Esophagus muscularis mucosa (tissue), 4 donors: Measurements from ENCODE around the gene KIAA1755. TPM values are rescaled to one million over a fixed set of nuclear protein-coding genes. Genes with fewer than 3 reads are reported as not detected.

Experiments used
- DNase-seq: peaks from one replicate; pipeline ENCODE4 v3.0.0-alpha.2; 2017; ENCODE audit errors: extremely low spot score
- H3K27ac ChIP-seq, 4 donors: fragments of 200-600 bp; sonication (generic); replicated peaks in 1 of 4; 1 replicate in 3 of 4; 2 replicates in 1 of 4; pipeline ENCODE4 v1.5.1; 2016 to 2019; ENCODE audit warnings: mild to moderate bottlenecking in 1 of 4
- H3K27me3 ChIP-seq, 4 donors: fragments of 200-600 bp; sonication (generic); one replicate each; pipeline versions ENCODE4 v1.5.1 to v1.6.0; 2016 to 2019
- H3K36me3 ChIP-seq, 4 donors: fragments of 200-600 bp; sonication (generic); one replicate each; pipeline ENCODE4 v1.5.1; 2016 to 2019
- H3K4me1 ChIP-seq, 4 donors: fragments of 200-600 bp; sonication (generic); one replicate each; pipeline ENCODE4 v1.5.1; 2016 to 2019
- H3K4me3 ChIP-seq, 4 donors: fragments of 200-600 bp; sonication (generic); 1 replicate in 2 of 4; 2 replicates in 2 of 4; pipeline ENCODE4 v1.5.1; 2016 to 2019; ENCODE audit warnings: mild to moderate bottlenecking in 4 of 4, moderate library complexity in 1 of 4
- H3K9me3 ChIP-seq, 4 donors: fragments of 200-600 bp; sonication (generic); 1 replicate in 3 of 4; 2 replicates in 1 of 4; pipeline ENCODE4 v1.5.1; 2016 to 2019
- CTCF ChIP-seq, 3 experiments: fragments of 200-600 bp in 2 of 3; fragments of 450-650 bp in 1 of 3; sonication (generic) in 2 of 3; IDR thresholded peaks; one replicate each; pipeline ENCODE4 v1.5.1; 2017 to 2019; ENCODE audit warnings: antibody characterized with exemption in 3 of 3, mild to moderate bottlenecking in 2 of 3, moderate library complexity in 1 of 3
- EP300 ChIP-seq: sonication (generic); formaldehyde crosslinking; IDR thresholded peaks from one replicate; pipeline ENCODE4 v1.6.1; 2017; ENCODE audit warnings: antibody characterized with exemption
- POLR2A ChIP-seq: fragments of 450-650 bp; IDR thresholded peaks from one replicate; pipeline ENCODE4 v1.6.1; 2017; ENCODE audit warnings: antibody characterized with exemption, moderate library complexity, mild to moderate bottlenecking, low read depth
- POLR2AphosphoS5 ChIP-seq, 2 donors: sonication (generic); formaldehyde crosslinking; IDR thresholded peaks; one replicate each; pipeline ENCODE4 v1.6.1; 2017; ENCODE audit warnings: antibody characterized with exemption in 2 of 2
- WGBS: methylation state at CpG from one replicate; pipeline ENCODE4 v1.1.5; 2018; 5-methylcytosine and 5-hydroxymethylcytosine counted together
- intact Hi-C: fragments of 100-400 bp; cut with DNase I; formaldehyde crosslinking; loops from one replicate; pipeline ENCODE4 v1.15.1; 2023
- total RNA-seq, 4 donors: library from RNA; depleted of rRNA; stranded (reverse); fragments of >200 nt; gene quantifications; one replicate each; pipeline versions ENCODE4 v1.1.0 to v1.2.1, GENCODE V29; 2016

Gene KIAA1755
- total RNA-seq, 4 donors from 2014 or later = 7.3 to 13.3 (median 8.5) TPM

- TF ChIP-seq CTCF (IDR thresholded peaks at IDR 0.05) = no peak
- no peak for TF ChIP-seq POLR2AphosphoS5 (IDR thresholded peaks at IDR 0.05)
- TF ChIP-seq EP300 = no peak
- TF ChIP-seq POLR2A = no peak
- Histone ChIP-seq H3K4me3 (no peak overlapping the region), H3K9me3 (peaks cover 0 to 9% (median 2%) of the 10 kb centered on the region in 4 donors), H3K27ac (no peak overlapping the region), H3K36me3 (no peaks in the 10 kb centered on the region), H3K4me1 (no peaks in the 10 kb centered on the region), H3K27me3 (no peaks in the 10 kb centered on the region)
- no peak for DNase-seq
- intact Hi-C loops = no loop called here
- 83% methylated on average over 6 of the region's 6 CpGs for WGBS
These were observed 80.7 kb downstream of the KIAA1755 start for GRCh38 chr20:38179846-38180245.

DNA sequence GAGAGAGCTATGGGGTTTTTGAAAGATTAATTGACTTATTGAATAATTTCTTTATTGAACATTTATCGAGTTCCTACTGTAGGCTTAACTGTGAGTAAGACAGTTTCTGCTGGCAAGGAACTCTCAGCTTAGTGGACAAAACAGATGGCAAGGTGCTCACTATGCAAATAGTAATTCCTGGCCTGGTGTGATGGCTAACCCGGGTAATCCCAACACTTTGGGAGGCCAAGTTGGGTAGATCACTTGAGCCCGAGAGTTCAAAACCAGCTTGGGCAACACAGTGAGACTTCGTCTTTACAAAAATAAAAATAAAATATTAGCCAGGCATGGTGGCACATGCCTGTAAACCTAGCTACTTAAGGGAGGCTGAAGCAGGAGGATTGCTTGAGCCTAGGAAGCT lies 82.0 kb downstream of the KIAA1755 start:
- intact Hi-C loops = no loop called here
- no peak for DNase-seq

GRCh38 chr20:38178065-38178491 lies 82.5 kb downstream of the KIAA1755 start:
- peaks cover 0 to 8% (median 7%) of the 10 kb centered on the region in 4 donors for H3K4me1 ChIP-seq
- no peak overlapping the region for H3K4me3 ChIP-seq
- DNase-seq = no peak
- no peak overlapping the region for H3K27ac ChIP-seq
- H3K27me3 ChIP-seq = no peaks in the 10 kb centered on the region
- intact Hi-C loops = no loop called here
- TF ChIP-seq POLR2AphosphoS5 (IDR thresholded peaks at IDR 0.05) (no peak), CTCF (IDR thresholded peaks at IDR 0.05) (no peak), EP300 (no peak), POLR2A (no peak)
- 93% methylated on average over 8 of the region's 8 CpGs for WGBS
- peaks cover 0 to 9% (median 2%) of the 10 kb centered on the region in 4 donors for H3K9me3 ChIP-seq
- no peaks in the 10 kb centered on the region for H3K36me3 ChIP-seq

More for the DNA sequence above, 82.0 kb downstream of the KIAA1755 start:
- TF ChIP-seq CTCF (IDR thresholded peaks at IDR 0.05) (no peak), EP300 (no peak), POLR2A (no peak), POLR2AphosphoS5 (IDR thresholded peaks at IDR 0.05) (no peak)
- Histone ChIP-seq H3K4me1 (peaks cover 0 to 3% (median 2%) of the 10 kb centered on the region in 4 donors), H3K4me3 (no peak overlapping the region), H3K36me3 (no peaks in the 10 kb centered on the region), H3K9me3 (peaks cover 0 to 9% (median 2%) of the 10 kb centered on the region in 4 donors), H3K27ac (no peak overlapping the region), H3K27me3 (no peaks in the 10 kb centered on the region)
- WGBS = 91% methylated on average over 4 of the region's 4 CpGs

- DNase-seq = no peak
- no peaks in the 10 kb centered on the region for H3K36me3 ChIP-seq
- H3K4me3 ChIP-seq = no peak overlapping the region
- no peak overlapping the region for H3K27ac ChIP-seq
- 88% methylated on average over 9 of the region's 9 CpGs for WGBS
- peaks cover 0 to 14% (median 8%) of the 10 kb centered on the region in 4 donors for H3K4me1 ChIP-seq
- no peaks in the 10 kb centered on the region for H3K27me3 ChIP-seq
- TF ChIP-seq EP300 (no peak), POLR2AphosphoS5 (IDR thresholded peaks at IDR 0.05) (no peak), POLR2A (no peak), CTCF (IDR thresholded peaks at IDR 0.05) (no peak)
- H3K9me3 ChIP-seq = peaks cover 0 to 5% (median under 1%) of the 10 kb centered on the region in 4 donors
- intact Hi-C loops = no loop called here
These were observed 83.3 kb downstream of the KIAA1755 start for GRCh38 chr20:38177201-38177600.
